ENCODE measurements around the gene ABCC1. TPM values are rescaled to one million over a fixed set of nuclear protein-coding genes. Genes with fewer than 3 reads are reported as not detected.
"Not testable (repeated sequence)": the region's sequence is repeated elsewhere in the genome, so short reads cannot be mapped to it uniquely, and the experiment has no call there.

ABCC1 gene
- total RNA-seq, 1 experiment from 2014 or later, result 11.5 TPM

DNA sequence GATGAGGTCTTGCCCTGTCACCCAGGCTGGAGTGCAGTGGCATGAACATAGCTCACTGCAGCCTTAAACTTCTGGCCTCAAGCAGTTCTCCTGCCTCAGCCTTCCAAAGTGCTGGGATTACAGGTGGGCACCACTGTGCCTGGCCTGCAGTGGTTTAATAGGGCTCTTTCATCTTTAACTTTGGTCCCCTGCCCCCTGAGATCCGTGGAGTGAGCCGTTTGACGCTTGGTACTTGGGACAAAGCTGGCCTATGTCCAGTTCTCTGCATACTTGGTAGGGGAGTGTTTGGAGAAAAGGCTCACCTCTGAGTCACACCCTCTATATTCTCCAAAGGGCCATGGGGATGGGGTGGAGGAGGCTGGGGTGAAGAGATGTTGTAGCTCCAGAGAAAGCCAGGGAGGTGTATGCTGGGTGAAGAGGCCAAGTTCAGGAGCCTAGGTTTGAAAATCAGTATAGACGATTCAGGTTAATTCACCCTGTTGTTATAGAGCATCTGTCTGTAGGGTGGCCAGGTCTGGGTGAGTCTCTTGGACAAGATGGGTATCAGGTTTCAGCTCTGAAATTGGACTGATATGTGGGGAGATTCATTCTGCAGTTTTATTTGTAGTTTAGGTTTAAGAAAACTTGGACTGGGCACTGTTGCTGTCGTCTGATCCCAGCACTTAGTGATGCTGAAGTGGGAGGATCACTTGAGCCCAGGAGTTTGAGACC is 17.6 kb downstream of the ABCC1 start:
- peak; percentile 81 for DNase-seq (ENCODE audit: low read depth)

DNA sequence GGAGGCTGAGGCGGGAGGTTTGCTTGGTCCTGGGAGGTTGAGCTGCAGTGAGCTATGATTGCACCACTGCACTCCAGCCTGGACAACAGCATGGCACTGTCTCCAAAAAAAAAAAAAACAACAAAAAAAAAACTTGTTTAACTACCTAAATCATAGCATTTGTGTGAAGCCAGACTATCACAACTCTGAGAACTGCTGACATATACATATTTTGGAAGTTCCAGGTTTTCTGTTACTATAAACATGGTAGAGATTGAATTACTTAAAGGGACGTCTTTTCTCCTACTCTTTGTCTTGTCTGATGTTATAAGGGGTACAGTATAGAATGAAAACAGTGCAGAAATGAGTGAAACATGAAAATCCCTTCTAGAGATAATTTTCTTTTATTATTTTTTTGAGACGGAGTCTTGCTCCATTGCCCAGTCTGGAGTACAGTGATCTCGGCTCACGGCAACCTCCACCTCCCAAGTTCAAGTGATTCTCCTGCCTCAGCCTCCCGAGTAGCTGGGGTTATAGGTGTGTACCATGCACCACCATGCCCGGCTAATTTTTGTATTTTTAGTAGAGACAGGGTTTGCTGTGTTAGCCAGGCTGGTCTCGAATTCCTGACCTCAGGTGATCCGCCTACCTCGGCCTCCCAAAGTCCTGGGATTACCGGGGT is 18.4 kb downstream of the ABCC1 start:
- DNase-seq (ENCODE audit: low read depth), result no peak

DNA sequence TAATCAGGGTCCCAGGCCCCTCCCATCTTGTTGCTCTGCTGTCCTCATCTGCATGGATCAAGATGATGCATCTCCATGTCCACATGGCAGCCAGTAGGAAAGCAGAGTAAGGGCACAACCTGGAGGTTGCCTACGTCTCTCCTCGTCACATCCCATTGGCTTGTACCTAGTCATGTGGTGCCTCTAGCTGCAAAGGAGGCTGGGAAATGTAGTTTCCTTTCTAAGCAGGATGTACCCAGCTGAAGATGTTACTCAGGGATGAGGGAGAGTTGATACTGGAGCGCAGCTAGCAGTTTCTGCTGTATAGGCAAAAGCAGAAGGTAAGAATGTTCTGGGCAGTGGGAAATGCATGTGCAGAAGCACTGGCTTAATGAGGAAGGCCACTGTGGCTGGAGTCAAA is 20.8 kb downstream of the ABCC1 start:
- DNase-seq (ENCODE audit: low read depth), result no peak

DNA sequence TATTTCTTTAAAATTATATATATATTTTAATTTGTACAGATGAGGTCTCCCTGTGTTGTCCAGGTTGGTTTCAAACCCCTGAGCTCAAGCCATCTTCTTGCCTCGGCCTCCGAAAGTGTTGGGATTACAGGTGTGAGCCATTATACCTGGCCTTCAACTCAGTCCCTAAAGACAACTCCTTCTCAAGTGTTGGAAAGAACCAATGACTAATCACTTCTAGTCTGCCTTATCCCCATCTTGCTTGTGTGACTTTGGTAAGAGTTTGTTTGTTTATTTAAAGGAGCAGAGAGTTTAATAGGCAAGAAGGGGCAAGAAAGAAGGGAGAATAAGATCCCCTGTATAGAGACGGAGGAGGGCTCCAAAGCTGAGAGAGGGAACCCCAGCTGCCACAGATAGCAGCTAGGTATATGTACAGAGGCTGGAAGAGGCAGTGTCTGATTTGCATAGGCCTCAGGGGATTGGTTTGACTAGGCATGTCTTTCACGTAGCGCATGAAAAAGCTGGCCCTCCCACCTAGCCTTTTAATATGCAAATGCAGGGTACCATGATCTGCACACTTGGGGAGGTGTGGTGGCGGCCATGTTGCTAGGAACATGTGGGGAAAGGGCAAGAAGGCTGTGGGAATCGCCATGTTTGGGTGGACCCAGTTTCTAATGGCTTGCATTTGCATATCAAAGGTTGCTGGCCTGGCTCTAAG is 21.5 kb downstream of the ABCC1 start:
- DNase-seq (ENCODE audit: low read depth), result no peak

DNA sequence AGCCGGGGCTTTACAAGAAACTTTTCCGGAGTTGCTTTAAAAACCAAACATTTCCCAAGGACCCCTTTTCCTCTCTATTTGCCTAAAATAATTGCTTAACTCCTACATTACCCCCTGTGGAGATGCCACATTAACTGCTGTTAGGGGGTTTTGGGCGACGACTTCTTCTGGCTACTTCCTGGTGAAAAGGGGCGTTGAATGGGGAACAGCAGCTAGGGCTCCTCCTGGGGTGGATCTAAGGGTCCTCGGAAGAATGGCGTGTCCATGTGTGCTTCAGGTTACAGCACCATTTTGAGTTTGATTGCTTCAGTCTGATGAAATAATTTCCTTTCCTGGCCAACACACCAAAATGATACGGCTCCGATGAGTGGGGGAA is 22.0 kb downstream of the ABCC1 start:
- DNase-seq (ENCODE audit: low read depth), result no peak

DNA sequence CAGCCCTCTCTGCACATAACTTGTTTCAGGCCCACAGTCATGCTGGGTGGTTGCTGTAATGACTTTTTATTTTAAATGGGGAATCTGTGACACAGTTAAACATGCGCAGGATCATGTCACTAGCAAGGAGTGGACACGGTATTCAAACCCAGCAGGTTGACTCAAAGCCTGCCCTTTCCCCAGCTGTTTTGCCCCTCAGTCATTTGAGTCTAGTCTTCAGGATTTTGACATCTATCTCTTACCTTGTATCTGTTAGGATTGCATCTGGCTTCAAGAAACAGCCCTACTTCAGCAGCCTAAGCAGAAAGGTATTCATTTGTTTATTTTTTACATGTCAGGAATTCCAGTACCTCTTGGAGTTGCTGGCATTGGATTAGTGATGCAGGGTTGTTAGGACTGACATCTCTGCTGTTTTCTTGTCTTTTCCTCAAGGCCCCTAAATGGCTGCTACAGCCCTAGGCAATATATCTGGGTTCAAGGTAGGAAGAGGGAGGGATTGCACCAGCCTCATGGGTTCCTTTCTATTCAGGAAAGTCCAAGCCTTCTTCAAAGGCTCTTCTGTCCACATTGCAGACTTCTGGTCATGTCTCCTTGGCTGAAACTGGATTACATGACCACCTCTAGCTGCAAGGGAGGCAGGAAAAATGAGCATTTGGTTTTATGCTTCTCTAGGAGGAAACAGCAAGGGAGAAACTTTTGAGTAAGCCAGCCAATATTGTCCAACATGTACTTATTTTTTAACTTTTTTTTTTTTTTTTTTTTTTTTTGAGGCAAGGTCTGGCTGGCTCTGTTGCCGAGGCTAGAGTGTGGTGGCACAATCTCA is 22.8 kb downstream of the ABCC1 start:
- no peak for DNase-seq (ENCODE audit: low read depth)

DNA sequence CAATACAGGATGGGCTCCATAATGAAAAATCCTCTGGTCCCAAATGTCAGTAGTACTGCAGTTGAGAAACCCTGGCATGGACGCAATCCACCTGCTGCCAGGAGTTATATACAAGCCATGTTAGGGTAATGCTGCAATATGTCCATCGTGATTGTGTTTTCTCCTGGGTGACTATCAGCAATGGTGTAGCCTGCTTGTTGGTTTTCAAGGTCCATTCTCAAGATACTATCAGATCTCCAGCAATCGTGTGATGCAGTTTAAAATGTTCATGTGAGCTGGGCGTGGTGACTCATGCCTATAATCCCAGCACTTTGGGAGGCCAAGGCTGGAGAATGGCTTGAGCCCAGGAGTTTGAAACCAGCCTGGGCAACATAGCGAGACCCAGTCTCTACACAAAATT is 24.0 kb downstream of the ABCC1 start:
- no peak for DNase-seq (ENCODE audit: low read depth)

DNA sequence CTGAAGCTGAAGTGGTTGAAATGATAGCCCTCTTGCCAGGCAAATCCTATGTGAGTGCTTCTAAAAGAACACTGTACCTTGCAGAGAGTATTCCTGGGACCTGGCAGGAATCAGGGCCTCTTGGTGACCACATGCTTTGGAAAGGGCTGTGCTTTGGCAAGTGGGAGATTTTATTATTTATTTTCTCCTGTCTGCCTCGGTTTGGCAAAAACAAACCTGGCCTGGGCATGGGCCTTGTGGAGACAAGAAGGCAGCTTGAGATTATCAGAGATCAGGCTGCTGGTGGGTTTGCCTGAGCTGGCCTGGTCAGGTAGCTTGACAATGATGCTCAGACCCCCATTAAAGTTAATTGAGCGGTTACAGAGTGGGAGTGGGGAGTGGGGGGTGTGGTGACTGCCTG is 24.6 kb downstream of the ABCC1 start:
- DNase-seq (ENCODE audit: low read depth), result no peak

DNA sequence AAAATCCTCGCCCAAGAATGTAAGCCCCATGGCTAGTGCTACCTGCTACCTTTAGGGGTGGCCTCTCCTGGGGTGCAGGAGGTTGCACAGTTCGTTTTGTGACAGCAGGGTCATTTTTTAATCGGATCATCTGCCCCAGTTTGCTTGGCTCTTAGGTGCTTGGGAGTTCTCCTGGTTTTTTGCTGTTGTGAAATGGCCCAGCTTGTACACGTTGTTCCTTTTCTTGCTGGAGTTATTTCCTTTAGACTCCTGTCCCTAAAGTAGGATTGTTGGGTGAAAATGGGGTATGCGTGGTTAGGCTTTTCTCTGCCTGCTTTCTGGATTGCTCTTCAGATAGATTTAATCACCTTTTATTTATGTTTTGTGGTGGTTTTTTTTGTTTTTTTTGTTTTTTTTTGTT is 25.8 kb downstream of the ABCC1 start:
- no peak for DNase-seq (ENCODE audit: low read depth)

DNA sequence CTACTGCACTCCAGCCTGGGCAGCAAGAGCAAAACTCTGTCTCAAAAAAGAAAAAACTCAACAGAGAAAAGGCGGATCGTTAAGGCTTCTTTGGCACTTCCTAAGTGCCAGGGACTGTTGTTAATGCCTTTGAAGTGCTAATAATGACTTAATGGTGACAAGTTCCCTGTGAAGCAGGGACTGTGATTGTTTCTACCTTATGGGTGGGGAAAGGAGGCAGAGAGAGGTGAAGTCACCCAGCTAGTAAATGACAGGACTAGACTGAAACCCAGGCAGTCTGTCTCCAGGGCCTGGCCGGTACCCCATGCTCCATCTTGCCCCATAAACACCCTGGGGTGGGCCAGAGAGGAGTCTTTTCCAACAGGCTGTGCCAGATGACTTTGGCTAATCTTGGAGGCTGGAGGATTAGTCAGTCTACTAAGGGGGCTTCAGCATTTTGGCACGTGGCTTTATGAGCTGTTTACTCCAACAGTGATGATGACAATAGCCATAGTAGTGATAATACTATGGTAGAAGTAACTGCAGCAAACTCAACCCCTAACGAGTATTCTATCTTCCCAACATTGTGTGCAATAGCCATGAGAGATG is 26.9 kb downstream of the ABCC1 start:
- no peak for DNase-seq (ENCODE audit: low read depth)

DNA sequence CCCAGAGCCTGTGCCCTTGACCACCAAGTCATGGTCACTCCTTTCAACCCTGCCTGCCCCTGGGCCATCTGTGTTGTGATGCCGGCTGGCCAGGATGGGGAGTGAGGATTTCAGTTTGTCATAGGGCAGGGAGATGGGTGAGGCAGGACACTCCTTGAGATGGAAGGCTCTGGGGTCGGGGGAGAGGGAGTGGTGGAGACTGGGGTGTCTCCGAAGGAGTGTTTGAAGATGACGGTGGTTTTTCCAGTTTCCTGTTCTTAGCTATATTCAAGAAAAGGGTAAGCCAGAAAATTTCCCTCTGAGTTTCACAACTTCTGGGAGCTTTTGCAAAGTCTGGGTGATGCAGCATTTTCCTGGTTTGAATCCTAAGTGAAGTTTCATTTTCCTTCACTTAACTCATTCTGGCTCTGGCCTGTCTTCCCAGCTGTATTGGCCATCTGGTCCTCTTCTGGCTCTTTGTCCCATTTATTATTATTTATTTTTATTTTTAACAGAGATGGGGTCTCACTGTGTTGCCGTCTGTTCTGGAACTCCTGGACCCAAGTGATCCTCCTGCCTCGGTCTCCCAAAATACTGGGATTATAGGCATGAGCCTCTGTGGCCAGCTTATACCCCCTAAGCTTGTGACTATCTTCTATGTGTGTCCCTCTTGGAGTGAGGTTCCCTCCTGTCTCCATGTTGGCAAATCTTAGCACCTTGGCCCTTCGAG is 27.7 kb downstream of the ABCC1 start:
- DNase-seq (ENCODE audit: low read depth), result no peak

DNA sequence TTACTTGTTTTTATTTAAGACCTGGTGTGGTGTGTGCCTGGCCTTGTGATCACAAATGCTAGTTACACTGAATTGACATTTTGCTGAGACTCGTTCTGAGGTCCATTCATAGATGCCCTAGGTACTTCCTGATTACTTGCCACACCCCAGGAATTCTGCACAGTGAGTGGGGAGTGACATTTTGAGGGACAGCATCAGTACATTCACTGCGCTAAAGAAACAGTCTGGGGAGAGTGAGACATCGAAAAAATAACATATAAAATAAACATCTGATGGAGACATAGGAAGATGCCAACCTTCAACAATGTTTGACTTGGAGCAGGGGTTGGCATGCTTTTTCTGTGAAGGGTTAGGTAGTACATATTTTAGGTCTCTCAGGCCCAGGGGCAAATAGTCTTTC is 30.4 kb downstream of the ABCC1 start:
- no peak for DNase-seq (ENCODE audit: low read depth)

DNA sequence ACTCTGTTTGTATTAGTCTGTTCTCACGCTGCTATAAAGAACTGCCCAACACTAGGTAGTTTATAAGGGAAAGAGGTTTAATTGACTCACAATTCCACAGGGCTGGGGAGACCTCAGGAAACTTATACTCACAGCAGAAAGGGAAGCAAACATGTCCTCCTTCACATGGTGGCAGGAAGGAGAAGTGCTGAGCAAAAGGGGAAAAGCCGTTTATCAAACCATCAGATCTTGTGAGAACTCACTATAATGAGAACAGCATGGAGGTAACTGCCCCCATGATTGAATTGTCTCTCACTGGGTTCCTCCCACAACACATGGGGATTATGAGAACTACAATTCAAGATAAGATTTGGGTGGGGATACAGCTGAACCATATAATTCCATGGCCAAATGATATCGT is 30.9 kb downstream of the ABCC1 start:
- DNase-seq (ENCODE audit: low read depth), result no peak

DNA sequence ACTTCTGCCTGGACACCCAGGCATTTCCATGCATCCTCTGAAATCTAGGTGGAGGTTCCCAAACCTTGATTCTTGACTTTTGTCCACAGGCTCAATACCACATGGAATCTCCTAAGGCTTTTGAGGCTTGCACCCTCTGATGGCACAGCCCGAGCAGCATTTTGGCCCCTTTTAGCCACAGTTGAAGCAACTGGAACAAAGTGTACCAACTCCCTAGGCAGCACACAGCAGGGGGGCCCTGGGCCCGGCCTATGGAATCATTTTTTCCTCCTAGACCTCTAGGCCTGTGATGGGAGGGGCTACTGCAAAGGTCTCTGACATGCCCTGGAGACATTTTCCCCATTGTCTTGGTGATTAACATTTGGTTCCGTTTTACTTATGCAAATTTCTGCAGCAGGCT is 32.0 kb downstream of the ABCC1 start:
- no peak for DNase-seq (ENCODE audit: low read depth)

DNA sequence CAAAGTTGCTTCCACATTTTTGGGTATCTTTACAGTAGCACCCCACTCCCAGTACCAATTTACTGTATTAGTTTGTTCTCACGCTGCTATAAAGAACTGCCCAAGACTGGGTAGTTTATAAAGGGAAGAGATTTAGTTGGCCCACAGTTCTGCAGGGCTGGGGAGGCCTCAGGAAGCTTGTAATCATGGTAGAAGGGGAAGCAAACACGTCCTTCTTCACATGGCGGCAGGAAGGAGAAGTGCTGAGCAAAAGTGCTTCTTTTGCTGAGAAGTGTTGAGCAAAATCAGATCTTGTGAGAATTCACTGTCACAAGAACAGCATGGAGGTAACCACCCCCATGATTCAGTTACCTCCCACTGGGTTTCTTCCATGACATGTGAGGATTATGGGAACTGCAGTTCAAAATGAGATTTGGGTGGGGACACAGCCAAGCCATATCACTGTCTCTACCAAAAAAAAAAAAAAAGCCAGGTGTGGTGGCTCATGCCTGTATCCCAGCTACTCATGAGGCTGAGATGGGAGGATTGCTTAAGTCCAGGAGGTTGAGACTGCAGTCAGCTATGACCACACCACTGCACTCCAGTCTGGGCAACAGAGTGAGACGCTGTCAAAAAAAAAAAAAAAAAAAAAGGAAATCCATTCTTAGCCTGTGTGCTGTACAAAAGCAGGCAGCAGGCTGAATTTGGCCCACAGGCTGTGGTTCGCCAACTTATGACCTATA is 32.9 kb downstream of the ABCC1 start:
- DNase-seq (ENCODE audit: low read depth), result not testable (repeated sequence)

DNA sequence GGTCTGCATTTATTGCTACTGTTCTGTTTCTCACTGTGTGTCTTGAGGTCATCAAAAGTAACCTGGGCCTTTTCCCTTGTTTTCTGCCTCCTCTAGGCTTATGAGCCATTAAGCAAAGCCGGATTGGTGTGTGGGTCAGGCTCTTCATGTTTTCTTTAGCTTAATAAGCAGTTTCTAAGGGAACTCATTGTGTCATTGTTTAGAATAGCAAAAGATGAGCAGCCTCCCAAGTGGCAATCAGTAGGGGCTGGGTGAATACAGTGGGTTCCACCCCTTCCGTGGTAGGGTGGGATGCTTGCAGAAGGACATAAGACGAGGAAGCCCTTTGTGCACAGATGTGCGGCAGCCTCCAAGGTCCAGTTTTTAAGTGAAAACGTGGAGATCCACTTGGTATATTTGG is 34.5 kb downstream of the ABCC1 start:
- DNase-seq (ENCODE audit: low read depth), result no peak

DNA sequence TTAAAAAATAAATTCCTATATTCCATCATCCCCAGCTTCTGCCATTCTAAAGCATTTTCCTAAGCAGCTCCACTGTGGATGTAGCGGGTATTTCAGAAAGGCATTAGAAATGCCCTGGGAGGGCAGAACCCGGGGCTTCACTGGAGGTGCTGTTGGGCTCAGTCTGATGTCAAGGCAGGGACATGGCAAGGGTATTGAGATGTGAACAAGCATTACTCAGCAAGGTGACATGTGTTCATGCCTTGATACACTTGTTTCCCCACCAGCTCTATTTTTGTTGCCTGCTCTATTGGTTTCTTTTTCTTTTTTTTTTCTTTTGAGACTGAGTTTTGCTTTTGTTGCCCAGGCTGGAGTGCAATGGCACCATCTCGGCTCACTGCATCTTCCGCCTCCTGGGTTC is 35.7 kb downstream of the ABCC1 start:
- no peak for DNase-seq (ENCODE audit: low read depth)

DNA sequence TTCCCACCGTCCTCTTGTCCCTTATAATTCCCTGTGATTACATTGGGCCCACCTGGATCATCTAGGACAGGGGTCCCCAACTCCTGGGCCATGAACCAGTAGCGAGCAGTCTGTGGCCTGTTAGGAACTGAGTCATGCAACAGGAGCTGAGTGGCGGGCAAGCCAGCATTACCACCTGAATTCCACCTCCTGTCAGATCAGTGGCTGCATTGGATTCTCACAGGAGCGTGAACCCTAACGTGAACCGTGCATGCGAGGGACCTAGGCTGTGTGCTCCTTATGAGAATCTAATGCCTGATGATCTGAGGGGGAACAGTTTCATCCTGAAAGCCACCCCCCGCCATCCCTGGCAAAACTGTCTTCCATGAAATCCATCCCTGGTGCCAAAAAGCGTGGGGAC is 36.8 kb downstream of the ABCC1 start:
- no peak for DNase-seq (ENCODE audit: low read depth)

DNA sequence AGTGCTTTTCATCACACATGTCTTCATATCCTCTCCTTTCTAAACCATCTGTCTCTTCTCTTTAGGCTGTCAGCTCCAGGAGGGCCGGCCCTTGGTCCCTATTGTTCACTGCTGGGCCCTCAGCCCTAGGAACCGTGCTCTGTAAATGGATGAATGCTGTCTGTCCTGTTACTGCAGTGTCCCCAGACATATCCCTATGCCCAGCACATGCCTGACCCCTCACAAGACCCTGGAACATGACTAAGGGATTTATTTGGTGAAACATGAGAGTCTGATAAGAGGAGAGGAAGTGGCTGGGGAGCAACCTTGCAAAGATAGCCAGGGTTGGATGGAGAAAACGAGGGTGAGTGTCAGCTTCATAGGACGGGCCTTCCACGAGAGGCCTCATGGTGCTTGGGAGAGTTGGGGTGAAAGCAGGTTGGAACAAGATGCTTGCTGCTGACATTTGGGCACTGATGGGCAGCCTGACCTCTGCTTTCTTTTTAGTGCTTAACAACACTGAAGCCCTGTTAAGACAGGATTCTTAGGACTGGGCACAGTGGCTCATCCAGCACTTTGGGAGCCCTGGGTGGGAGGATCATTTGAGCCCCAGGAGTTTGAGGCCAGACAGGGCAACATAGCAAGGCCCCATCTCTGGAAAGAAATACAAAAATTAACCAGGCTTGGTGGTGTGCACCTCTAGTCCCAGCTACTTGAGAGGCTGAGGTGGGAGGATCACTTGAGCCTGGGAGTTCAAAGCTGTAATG is 39.0 kb downstream of the ABCC1 start:
- DNase-seq (ENCODE audit: low read depth), result no peak

DNA sequence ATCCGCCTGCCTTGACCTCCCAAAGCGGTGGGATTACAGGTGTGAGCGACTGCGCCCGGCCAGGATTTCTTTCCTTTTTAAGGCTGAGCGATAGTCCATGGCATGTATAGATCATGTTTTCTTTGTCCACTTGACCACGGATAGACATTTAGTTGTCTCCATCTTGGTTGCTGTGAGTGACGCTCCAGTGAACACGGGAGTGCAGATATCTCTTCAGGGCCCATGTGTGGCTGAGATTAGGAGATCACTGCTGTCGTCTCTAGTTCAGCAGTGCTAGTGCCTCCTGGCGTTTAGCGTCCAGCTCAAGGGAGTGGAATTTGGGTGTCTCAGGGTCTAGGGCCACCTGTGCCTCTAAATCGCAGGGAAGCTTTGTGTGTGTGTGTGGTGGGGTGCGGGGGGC is 41.5 kb downstream of the ABCC1 start:
- DNase-seq (ENCODE audit: low read depth), result no peak

Data from LHCN-M2 (cell line).